NCI-H2107 treated with DMSO at 0.1 percent for 48 hours (cell line): Measurements from ENCODE around the gene CLDN6.
A peak's percentile ranks its signal among the peaks of the same experiment; 100 is the strongest.

Experiments used
- DNase-seq: peaks from one replicate; lab custom pipeline; 2025; ENCODE audit not compliant: unreplicated experiment; lab: John Stamatoyannopoulos, UW

Gene CLDN6

DNA sequence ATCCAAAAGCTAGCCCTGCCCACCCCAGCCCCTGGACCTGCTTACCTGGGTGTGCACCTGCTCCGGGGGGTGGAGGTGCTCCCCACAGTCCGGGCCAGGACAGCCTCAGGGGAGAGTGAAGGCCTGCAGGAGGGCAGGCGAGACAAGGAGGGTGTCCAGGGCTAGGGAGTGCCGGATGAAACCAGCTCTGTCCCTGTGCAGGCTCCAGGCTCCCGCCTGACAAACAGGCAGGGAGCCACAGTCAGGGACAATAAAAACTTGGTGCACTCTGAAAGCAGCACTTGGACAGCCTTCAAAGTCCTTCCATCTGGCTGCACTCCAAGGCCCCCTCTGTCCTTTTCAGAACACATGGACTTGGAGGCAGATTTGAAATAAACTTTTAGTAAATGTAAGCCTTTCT is 44.9 kb downstream of the CLDN6 start:
- DNase-seq, result no peak

DNA sequence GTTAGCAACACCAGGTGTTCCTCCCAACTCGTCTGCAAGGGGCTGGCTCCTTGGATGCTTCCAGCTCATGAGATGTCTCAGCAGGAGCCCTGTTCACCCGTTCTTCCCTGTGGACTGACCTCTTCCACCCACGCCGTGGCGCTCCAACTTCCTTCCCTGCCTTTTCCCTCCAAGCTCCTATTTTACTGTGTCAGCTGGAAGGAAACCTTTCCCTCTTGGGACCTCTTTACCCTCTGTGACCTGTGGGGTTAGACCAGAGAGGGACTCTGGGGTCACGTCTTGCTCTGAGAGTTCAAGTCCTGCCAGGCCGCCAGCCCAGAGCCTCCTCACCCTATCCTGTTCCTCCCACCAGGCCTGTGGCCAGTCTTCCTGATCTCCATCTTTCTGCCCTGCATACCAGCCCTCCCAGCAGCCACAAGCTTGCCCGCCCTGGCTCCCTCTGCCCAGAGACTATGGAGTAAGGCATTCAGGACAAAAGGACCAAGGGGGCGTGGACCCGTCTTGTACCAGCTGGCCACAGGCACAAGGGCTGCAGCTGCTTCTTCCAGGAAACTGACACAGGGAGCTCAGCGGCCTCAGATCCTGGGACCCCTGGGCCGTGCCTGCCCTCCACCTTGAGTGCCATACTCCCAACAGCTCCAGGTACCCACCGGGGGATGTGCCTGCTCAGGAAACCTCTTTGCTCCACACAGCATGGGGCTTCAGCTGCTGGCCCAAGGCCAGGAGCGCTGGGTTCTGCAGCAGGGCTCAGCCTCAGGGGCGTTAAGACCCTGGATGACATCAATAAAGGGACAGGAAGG is 45.8 kb downstream of the CLDN6 start:
- no peak for DNase-seq

DNA sequence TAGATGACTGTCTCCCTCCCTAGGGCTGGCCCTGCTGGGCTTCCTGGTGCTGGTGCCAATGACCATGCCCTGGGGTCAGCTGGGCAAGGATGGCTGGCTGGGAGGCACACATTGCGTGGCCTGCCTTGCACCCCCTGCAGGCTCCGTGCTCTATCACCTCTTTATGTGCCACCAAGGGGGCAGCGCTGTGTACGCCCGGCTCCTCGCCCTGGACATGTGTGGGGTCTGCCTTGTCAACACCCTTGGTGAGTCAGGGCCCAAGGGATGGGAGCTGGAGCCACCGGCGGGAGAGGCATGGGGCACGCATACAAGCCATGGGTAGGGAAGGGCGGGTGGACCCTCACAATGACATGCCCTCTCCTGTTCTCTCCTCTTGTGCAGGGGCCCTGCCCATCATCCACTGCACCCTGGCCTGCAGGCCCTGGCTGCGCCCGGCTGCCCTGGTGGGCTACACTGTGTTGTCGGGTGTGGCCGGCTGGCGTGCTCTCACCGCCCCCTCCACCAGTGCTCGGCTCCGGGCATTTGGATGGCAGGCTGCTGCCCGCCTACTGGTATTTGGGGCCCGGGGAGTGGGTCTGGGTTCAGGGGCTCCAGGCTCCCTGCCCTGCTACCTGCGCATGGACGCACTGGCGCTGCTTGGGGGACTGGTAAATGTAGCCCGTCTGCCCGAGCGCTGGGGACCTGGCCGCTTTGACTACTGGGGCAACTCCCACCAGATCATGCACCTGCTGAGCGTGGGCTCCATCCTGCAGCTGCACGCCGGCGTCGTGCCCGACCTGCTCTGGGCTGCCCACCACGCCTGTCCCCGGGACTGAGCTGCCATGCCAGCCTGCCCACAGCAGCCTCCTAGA is 46.6 kb downstream of the CLDN6 start:
- no peak for DNase-seq

DNA sequence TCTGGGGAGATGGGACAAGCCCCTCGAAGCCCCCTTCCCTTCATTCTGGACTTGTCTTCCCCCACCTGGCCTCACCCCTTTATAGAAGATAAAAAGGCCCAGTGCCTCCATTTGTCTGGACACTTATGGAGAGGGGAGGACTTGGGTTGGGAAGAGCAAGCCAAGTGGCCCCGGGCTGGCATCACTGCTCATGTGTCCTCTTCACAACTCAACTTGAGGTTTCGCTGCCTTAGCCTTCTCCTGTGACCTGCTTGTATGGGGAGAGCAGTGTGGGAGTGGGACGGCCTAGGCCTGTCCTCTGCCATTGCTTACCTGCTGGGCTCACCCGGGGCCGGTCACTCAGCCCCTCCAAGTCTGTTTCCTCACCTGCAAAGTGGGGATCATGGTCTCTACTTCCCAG is 47.4 kb downstream of the CLDN6 start:
- no peak for DNase-seq

DNA sequence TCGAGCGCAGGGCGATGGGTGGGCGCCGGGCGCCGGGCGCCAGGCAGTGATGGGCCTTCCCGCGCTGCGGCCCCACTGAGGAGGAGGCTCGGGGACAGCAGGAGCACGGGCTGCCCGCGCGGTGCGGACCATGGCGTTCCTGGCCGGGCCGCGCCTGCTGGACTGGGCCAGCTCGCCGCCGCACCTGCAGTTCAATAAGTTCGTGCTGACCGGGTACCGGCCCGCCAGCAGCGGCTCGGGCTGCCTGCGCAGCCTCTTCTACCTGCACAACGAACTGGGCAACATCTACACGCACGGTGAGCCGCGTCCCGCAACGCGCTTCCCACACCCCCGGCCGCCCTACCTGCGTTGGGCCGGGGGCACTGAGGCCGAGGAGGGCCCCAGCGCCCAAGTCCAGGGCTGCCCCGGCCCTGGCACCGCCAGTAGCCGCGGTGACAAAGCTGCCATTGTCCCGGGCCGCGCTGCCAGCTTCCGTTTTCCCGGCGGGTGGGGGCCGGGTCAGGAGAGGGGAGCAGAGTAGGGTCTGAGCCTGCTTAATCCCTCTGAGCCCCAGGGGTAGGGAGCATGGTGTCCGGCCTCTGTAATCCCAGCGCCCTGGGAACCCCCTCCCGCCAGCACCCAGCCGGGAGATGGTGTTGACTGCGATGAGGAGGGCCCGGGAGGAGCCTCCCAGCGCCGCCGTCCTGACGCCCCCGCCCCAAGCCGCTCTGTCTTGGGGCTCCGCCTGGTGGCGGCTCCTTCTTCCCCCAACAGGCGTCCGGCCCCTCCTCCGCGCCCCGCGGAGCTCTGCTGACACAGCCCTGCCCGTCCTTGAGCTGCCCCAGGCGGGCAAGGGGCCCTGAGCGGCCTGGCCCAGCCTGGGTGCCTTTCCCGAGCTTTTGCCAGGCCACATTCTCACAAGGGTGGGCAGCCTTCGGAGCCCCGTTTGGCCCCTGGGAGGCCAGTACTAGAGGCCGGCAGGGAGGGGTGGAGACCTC is 48.1 kb downstream of the CLDN6 start:
- peak; percentile 44 for DNase-seq

DNA sequence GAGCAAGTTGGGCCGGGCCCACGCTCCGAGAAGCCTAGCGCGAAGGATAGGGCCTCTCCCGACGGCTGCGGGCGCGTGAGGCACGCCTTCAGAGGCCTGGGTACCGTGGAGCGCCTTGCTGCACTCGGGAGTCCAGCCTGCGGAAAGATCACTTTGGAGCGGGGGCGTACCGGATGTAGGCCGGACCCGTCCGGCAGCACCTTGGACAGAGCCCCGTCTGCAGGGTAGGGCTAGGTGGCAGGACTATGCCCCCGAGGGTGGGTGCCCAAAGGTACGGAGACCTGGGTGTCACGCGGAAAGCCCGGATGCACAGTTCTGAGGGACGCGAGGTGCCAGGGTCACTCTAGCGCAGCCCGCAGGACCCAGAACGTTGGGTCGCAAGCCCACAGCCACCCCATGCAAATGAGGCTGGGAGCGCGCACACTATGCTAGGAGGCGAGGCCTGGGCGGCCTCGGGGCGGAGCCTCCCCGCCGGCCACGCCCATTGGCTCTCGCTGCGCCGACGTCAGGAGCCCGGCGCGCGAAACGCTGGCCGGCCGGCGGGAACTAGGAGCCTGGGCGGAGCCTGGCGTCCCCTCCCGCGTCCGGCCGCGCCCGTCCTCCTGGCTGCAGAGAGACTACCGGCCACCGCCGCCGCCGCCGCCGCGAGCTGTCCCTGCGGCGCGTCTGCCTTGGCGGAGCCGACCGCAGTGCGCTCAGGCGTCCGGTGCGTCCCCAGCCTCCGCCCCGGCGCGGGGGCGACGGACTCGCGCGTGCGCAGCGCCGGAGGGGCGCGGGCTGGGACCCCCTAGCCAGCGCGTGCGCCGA is 49.0 kb downstream of the CLDN6 start, which contains the start of gene PAQR4:
Gene PAQR4, plus strand, starts transcription at position 611 of the 807 bp plus-strand sequence. CDS start 327 bp downstream, outside the sequence.
- peak; percentile 61 for DNase-seq

DNA sequence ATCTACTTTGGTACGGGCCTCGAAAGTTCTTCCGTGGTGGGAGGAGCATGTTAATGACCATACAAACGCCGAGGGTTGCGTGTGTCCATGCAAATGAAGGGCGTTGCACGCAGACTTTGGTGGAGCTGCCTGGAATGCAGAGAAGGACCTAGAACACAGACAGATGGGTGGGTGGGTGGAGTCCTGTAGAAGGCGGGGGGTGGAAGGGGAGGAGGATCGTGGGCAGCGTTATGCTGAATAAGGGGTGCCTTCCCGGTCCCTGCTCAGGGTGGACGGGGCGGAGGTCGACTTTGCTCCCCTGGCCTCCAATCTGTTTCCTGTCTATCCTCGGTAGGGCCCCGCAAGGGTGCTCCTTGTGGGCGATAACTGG is 49.6 kb downstream of the CLDN6 start:
- no peak for DNase-seq

DNA sequence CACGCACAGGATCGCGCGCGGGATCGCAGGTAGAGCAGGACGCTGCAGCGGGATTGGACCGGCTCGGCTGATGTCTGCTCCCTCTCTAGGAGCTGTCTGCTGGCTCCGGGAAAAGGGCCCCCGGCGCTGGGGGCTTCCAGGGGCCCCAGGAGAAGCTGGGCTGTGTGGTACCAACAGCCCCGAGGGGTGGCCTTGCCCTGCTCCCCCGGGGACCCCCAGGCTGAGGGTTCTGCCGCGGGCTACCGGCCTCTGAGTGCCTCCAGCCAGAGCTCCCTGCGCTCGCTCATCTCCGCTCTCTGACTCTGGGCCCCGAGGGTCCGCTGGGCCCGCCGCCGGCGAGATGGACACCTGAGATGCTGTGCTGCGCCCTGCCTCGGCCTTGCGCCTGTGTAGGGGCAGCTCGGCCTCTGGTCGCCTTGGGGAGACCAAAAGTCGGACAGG is 50.2 kb downstream of the CLDN6 start:
- no peak for DNase-seq

DNA sequence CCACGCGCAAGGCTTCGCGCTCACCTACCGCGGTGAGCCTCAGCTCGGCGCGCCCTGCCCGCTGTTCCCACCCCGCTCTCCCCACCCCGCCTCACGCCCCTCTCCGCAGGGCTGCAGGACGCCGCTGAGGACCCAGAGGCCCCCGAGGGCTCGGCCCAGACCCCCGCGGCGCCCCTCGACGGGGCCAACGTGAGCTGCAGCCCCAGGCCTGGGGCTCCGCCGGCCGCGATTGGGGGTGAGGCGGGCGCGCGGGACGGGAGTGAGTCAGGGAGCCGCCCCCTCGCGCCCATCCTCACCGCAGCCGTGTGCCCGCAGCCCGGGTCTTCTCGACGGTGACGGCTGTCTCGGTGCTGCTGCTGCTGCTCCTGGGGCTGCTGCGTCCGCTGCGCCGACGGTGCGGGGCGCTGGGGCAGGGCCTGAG is 50.8 kb downstream of the CLDN6 start:
- no peak for DNase-seq

DNA sequence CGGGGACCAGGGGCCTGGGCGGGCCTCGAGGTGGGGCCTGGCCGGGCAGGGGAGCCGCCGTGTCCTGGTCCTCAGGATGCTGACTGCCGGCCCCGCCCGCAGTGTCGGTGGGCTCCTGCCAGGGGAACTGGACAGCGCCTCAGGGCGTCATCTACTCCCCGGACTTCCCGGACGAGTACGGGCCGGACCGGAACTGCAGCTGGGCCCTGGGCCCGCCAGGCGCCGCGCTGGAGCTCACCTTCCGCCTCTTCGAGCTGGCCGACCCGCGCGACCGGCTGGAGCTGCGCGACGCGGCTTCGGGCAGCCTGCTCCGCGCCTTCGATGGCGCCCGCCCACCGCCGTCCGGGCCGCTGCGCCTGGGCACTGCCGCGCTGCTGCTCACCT is 51.2 kb downstream of the CLDN6 start:
- no peak for DNase-seq

DNA sequence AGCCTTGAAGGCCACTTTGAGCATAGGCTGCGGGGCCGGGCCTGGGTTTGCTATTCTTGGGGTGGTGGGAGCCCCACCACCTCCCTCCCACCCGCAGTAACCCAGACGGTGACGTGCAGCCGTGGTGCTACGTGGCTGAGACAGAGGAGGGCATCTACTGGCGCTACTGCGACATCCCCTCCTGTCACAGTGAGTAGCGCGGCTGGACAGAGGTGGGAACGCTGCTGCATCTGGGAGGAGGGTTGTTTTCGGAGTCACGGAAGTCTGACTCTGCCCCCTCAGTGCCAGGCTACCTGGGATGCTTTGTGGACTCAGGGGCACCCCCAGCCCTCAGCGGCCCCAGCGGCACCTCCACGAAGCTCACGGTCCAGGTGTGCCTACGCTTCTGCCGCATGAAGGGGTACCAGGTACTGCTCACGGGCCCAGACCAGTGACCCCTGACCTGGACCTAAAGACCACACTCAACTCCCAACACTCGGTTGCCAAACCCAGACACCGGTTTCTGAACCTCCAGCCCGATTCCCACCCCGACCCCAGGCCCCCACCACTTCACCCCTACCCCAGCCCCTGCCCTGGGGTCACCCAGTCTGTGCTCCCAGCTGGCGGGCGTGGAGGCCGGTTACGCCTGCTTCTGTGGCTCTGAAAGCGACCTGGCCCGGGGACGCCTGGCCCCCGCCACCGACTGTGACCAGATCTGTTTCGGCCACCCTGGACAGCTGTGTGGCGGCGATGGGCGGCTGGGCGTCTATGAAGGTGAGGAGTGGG is 51.8 kb downstream of the CLDN6 start:
- no peak for DNase-seq
